Hippocampal formation (tissue), 2 donors: ENCODE data around the gene AGPAT4.
A peak's percentile ranks its signal among the peaks of the same experiment; 100 is the strongest.
"Not testable (repeated sequence)": the region's sequence is repeated elsewhere in the genome, so short reads cannot be mapped to it uniquely, and the experiment has no call there.

Experiments used
- DNase-seq, 2 donors: peaks; one replicate each; lab custom pipeline; 2025; lab: John Stamatoyannopoulos, UW

Gene AGPAT4

DNA sequence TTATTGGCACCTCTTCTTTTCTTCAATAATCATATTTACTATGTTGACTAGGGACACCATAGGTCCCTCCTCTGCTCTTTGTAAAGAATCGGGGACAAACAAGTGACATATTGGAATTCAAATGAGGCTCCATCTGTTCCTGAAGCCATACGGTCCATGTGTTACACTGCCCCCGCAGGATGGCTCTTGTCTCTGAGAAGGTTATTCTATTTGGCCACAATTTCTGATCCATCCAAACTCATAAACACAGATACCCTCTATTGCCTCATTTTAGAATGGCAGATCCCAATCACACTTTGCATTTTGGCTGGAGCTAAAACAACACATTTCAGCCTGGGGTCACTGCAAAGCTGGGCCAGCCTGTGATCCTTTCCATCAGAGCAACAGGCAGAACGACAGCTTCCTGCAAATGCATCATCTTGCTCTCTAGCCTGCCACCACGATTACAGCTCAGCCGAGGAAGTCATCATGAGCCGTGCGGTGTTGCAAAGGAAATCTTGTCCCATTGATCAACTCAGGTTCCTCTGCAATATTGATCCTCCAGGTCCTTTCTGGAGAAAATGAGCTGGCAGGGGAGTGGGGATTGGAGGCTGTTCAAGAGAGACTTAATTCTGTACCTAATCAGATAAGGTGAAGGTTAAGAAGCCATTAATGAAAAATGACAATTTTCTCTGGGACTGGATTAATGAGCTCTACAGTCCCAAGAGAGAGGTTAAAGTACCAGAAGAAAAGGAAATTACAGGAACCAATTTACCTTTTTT is 73.1 kb downstream of the AGPAT4 start:
- no peak for DNase-seq

DNA sequence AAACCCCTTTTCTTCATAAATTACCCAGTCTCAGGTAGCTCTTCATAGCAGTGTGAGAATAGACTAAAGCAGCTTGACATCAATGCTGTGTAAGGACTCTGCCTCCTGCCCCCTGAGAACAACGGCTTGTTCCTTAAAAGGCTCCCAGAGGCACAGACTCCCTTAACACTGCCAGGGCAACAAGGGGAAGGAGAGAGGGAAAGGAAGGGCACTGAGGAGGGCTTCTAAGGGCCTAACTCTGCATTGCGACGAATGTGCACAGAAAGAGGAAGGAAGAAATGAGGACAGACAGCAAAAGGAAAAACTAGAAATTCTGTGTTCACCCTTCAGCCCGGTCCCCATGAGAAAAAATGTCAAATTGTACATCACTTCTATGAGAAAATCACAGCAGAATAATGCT is 74.0 kb downstream of the AGPAT4 start:
- no peak for DNase-seq

DNA sequence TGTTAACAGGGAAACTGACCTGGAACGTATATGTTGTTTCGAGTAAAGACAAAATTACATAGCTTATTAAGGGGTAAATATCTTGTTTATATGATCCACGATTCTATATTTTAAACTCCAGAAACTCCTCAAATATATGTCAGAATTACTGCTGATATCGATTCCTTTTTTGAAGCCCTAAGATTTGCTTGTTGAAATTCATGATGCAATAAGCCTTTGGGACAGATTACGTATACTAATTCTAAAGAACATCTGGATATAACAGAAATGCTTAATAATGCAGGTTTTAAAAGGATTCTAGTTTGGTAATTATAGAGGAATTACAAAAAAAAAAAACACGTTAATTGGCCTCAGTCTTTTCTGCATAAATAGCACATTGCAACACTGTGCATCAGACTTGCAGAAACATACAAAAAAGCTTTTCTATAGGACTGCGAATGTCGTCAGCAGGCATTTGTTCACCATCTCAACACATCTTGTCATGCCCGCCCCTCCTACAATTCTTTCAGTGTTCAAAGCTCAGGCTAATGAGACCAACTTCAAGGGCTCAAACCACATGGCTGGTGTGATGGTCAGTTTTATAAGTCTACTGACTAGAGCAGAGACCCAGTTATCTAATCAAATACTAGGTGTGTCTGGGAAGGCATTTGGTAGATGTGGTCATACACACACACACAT is 74.9 kb downstream of the AGPAT4 start:
- no peak for DNase-seq

DNA sequence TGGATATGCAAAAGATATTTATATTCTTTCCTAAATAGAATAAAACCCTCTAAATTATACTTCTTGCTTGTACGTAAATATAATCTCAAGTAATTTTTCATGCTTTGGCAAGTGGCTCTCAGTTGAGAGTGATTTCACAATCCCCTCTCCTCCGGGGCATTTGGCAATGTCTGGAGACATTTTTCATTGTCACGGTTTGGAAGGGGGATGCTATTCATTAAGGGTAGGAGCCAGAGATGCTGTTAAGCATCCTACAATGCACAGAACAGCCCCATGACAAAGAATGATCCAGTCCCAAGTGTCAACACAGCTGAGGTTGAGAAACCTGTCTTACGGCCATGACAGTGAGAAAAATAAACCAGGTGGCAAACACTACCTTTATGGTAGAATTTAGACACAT is 75.7 kb downstream of the AGPAT4 start:
- DNase-seq, result no peak

DNA sequence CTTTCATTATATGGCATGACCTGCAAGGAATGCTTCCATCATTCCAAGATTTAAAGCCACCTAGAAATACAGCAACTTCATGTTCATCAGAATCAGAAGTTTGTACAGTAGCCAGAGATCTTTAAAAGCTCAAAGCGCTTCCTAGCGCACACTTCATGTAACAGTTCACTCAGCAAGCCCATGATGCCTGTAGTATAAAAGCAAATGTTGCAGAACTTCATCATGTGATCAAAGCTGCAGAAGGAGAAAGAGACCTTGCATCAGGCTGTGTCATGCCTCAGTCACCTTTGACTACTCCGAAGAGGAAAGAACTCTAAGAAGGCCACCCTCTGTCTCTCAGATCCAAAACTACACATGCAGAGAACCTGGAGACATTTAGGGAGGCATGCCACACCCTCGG is 78.5 kb downstream of the AGPAT4 start:
- no peak for DNase-seq

DNA sequence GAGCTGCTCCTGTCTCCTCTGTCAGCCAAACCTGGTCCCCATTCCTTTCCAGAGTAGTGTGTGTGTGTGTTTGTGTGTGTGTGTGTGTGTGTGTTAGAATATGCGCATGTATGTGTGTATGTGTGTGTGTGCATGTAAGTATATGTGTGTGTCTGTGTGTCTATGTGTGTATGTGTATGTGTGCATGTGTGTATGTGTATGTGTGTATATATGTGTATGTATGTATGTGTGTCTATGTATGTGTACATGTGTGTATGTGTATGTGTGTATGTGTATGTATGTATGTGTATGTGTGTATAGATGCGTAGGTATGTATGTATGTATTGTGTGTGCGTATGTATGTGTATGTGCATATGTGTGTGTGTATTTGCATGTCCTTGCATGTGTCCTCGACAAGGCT is 79.5 kb downstream of the AGPAT4 start:
- DNase-seq, result no peak

DNA sequence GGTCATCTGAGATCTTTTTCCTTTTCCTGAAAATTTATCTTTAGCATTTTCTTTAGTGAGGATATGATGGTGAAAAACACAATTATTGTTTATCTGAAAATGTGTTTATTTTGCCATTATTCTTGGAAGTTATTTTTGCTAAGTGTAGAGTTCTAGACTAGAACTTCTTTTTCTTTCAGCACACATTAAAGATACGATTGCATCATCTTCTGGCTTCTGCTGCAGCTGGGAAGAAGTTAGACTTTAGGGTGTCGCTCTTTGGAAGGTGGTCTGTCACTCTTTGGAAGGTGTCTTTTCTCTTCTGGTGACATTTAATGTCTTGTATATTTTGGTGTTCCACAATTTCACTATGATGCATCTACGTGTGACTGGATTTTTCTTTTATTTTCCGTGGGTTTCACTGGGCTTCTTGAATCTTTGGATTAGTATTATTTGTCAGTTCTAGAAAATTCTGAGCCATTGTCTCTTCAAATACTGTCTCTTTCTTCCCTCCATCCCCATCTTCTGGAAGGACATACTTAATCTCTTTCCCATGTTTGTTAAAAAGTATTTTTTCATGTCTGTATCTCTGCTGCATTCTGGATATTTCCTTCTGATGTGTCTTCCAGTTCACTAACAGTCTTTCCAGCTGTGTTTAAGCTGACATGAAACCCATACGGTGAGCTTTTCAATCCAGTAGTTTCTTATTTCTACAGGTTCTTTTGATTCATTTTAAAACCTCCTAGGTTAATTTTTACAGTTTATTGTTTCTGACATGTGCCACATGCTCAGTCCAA is 81.0 kb downstream of the AGPAT4 start:
- DNase-seq, result no peak

DNA sequence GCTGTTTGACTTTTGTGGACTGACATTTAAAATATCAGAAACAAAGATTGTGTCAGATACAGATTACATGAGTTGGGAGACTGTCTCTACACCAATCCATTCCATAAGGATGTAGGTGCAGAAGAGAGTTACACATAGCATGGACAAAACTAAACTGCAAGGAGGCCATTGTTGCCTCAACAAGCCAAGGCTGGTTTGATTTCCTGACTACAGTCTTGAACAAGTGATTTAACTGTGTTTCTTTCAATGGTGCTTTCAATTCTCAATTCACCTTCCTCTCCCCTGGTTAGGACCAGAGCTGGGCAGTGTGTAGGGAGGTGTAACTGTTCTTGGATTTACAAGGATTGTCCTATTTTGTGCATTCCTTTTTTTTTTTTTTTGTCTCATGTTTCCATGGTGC is 82.2 kb downstream of the AGPAT4 start:
- DNase-seq, result no peak

DNA sequence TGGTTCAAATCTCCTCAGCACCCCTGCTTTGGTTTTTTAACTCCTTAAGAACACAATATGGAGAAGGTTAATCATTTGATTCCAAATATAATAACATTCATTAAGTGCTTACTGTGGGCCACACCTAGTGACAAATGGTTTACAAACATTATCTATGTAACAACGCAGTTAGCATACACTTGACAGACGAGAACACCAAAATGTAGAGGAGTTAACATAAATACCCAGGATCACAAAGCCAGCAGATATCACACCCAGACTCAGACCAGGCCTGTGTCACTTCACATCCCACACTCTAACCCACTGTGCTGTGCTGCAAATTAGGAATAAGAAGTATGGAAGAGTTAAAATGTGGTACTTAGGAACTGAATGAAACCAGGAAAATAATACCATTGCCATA is 82.9 kb downstream of the AGPAT4 start:
- DNase-seq, result no peak

DNA sequence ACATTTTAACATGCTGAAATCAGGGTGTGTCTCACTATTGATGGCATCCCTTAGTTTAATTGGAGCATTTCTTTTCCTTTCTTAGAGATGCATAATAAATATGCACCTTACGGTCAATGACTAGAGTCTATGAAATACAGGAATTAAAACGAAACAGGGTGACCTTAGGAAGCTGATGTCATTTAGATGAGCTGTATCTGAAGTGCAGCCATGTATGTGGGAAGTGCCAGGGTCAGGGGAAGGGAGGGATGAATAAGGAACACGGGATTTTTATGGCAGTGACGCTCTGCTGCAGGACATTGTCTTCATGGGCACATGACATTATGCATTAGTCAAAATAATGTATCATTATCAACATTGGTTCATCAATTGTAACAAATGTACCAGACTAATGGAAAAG is 84.0 kb downstream of the AGPAT4 start:
- DNase-seq, result no peak

DNA sequence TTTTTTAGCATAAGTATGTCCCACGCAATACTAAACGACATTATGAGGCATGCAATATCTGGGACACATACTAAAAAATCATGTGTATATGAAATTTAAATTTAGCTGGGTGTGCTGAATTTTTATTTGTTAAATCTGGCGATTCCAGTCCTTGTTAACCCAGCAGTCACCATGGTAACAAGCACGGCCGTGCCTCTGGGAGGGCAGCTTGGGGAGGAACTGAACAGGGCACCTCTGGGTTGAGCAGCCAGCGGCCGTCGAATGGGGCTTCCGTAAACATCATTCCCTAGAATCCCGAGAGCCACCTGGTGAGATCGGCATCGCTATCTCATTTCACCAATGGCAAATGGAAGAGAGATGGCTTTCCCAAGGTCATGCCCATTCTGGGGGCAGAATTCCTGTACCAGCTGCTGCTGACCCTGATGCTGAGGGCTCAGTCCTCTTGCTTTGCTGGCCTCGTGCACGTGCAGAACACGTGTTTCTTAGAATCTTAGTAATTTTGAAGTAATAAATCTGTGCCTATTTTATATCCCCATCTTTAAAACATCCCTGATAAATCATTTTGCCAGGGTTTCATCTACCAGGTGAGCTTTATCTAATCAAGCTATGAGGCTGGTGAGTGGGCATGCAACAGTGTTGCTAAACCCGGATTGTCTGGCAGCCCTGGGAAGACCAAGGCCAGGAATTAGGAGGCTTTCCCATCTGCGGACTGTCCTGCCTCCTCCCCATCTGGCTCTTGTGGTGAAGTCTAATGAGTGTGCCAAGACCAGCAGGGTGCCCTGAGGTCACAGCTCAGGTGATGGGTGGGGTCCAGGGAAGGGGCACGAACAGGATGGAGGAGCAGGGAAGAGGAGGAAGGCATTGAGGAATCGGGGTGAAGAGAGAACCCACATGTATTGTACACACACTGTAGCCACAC is 85.1 kb downstream of the AGPAT4 start:
- DNase-seq, result no peak

DNA sequence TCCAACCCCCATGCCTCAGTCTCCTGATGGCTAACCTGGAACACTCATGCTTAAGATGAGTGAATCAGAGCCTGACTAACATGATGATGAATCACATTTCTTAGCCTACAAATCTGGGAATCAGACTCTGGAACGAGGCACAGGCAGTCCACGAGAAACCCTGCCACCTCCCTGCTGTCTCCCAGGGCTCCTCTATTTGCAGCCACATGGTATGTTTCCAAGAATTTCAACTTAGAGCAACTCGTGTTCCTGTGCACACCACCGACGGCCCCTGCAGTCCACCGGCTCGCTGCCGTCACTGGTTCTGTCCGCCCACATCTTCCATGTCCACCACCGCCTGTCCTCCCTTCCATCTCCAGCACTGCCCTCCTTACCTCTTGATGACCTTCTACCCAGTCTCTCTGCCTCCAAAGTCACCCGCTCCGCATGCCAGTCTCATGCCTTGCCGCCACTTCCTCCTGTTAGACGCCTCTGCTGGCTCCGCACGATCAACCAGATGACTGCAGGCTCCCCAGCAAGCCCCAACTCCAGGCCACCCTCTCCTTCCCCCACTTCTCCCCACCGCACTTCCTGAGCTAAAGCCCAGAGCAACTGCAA is 87.6 kb downstream of the AGPAT4 start:
- DNase-seq, result peak in 1 of 2 donors; percentile 33

DNA sequence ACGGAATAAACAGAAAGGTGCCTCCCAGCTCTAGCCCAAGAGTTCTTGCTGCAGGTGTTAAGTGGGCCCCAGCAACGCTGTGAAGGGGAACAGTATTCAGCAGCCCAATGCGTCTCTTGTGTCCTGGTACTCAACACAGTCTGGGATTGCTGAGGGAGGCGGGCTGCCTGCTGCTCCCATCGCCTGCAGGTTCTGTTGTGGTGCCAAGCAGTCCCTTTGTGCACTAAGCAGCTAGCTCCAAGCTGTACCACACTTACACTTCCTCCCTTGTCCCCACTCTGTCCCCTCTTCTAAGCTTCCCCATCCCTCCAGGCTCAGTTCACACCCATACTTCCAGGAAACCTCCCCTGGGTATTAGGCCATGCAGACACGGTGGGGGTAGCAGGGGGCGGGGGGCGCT is 92.7 kb downstream of the AGPAT4 start:
- DNase-seq, result peak; percentile 33 to 55

DNA sequence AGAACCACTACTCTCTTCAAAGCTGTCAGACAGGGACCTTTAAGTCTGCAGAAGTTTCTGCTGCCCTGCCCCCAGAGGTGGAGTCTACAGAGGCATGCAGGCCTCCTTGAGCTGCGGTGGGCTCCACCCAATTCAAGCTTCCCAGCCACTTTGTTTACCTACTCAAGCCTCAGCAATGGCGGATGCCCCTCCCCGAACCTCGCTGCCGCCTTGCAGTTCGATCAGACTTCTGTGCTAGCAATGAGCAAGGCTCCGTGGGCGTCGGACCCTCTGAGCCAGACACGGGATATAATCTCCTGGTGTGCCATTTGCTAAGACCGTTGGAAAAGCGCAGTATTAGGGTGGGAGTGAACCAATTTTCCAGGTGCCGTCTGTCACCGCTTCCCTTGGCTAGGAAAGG is 95.7 kb downstream of the AGPAT4 start:
- not testable (repeated sequence) for DNase-seq

DNA sequence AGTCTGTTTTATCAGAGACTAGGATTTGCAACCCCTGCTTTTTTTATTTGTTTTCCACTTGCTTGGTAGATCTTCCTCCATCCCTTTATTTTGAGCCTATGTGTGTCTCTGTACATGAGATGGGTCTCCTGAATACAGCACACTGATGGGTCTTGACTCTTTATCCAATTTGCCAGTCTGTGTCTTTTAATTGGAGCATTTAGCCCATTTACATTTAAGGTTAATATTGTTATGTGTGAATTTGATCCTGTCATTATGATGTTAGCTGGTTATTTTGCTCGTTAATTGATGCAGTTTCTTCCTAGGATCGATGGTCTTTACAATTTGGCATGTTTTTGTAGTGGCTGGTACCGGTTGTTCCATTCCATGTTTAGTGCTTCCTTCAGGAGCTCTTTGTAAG is 97.4 kb downstream of the AGPAT4 start:
- DNase-seq, result not testable (repeated sequence)

DNA sequence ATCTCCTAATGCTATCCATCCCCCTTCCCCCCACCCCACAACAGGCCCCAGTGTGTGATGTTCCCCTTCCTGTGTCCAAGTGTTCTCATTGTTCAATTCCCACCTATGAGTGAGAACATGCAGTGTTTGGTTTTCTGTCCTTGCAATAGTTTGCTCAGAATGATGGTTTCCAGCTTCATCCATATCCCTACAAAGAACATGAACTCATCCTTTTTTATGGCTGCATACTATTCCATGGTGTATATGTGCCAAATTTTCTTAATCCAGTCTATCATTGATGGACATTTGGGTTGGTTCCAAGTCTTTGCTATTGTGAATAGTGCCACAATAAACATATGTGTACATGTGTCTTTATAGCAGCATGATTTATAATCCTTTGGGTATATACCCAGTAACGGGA is 101.1 kb downstream of the AGPAT4 start:
- DNase-seq, result not testable (repeated sequence)

DNA sequence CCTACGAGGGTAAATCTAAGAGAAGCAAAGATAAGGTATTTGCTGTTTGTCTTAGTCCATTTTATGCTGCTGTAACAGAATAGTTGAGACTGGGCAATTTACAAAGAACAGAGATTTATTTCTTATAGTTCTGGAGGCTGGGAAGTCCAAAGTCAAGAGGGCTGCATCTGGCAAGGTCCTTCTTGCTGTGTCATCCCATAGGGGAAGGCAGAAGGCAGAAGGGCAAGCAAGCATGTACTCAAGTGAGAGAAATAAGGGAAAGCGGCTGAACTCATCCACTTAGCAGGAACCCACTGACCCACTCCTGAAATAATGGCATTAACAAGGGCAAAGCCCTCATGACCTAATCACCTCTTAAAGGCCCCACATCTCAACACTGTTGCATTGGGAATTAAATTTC is 102.7 kb downstream of the AGPAT4 start:
- no peak for DNase-seq

DNA sequence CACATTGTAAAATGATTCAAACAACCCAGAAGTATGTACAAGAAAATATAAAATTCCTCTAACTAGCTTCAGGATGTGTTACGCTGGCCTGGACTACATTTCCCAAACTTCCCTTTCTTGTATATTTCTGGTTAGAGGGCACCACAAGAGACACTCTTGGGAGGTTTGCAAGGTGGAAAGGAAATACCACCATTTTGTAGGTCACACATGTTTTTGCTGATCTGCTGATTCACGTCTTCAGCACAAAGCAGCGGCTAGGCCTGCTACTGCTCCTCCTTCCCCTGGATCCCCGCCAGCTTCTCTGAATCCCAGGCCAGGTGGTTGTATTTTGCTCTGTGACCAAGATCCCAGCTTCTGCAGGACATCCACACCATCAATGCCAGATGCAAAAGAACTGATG is 104.2 kb downstream of the AGPAT4 start:
- DNase-seq, result no peak

DNA sequence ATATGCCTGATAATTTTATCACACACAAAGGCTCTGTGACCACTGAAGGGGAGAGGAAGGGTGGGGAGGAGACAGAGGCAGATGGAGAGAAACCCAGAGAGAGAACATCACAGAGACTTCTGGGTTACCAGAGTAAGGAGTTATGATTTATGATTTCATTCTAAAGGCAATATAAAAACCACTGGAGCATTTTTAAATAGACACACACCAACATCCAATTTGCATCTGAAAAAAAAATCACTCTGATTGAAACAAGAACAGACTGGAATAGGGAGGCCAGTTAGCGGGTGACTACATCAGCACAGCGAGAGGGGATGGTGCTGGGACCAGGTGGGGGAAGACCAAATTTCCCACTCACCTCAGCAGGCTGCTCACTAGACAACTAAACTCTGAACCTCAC is 104.8 kb downstream of the AGPAT4 start:
- no peak for DNase-seq

DNA sequence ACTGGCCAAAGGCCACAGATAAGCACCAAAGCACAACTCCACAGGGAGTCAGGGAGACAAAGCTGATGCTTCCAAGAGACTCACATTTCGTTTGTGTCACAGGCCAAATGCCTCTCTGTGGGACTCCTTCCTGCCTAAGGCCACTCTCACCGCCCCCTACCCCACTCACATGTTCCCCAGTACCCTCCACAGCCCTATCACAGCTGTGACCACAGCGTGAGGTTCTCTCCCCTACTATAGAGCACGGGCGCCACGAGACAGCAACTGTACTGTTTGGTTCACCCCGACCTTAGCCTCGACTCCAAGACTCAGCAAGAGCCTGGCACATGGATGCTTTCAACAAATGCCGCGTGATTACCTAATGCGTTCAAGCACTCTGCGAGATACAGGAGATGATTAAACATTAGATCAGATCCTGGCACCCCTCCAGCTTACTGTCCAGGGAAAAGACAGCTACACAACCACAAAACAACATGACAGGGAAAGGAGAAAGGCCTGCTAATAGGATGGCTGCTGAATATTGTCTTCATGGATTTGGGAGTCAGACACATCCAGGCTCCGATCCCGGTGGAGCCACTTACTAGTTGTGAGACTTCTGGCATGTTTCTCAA is 105.5 kb downstream of the AGPAT4 start:
- DNase-seq, result peak in 1 of 2 donors; percentile 38

DNA sequence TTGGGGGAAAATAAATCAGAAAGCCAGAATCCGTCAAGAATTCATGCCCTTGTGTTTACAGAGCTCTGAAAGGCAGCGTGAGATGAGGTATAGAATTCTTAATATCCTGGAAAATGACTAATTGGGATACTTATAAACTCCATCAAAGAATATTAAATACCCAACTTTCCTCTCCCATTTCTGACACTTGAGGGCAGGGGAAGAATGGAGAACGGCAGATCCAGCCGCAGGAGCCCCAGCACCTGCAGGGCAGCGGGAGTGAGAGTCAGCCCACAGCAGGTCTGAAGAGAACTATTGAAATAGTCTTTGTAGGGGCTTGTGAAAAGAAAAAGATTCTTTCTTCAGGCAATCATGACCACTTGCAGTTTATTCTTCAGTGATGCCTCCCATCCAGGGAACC is 107.2 kb downstream of the AGPAT4 start:
- DNase-seq, result no peak
